Loucy (cell line): ENCODE results near the gene CERS6.

Experiments
- EZH2phosphoT487 ChIP-seq: fragments of 200-600 bp; IDR thresholded peaks from 2 replicates; pipeline ENCODE4 v1.6.1; 2018; ENCODE audit warnings: antibody characterized with exemption, mild to moderate bottlenecking, moderate library complexity, borderline replicate concordance
- TF ChIP-seq, protein P1 (sequence below): fragments of 200-600 bp; sonication (generic); conservative IDR thresholded peaks from 2 replicates; pipeline ENCODE4 v1.5.1; 2014; ENCODE audit warnings: mild to moderate bottlenecking, antibody characterized with exemption, low read length

DNA sequence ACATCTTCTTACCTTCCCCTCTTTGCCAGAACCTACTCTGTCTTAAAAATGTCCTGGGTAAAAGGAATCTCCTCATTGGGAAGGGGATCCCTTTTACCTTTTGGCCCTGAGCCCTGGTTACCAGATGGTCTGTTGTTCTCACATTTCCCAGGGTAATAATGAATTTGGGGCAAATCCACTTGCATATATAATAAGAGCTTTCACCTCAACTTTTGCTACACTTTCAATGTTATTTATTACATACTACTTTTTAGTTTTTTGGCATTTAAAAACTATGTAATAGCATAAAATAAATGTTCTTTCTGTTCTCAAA lies 15.0 kb downstream of the CERS6 start:
- TF ChIP-seq, protein P1, sequence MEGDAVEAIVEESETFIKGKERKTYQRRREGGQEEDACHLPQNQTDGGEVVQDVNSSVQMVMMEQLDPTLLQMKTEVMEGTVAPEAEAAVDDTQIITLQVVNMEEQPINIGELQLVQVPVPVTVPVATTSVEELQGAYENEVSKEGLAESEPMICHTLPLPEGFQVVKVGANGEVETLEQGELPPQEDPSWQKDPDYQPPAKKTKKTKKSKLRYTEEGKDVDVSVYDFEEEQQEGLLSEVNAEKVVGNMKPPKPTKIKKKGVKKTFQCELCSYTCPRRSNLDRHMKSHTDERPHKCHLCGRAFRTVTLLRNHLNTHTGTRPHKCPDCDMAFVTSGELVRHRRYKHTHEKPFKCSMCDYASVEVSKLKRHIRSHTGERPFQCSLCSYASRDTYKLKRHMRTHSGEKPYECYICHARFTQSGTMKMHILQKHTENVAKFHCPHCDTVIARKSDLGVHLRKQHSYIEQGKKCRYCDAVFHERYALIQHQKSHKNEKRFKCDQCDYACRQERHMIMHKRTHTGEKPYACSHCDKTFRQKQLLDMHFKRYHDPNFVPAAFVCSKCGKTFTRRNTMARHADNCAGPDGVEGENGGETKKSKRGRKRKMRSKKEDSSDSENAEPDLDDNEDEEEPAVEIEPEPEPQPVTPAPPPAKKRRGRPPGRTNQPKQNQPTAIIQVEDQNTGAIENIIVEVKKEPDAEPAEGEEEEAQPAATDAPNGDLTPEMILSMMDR, result no peak
- no peak for TF ChIP-seq EZH2phosphoT487
